GM12878 (cell line): ENCODE data around the gene MDK. TPM values are rescaled to one million over a fixed set of nuclear protein-coding genes. Genes with fewer than 3 reads are reported as not detected.

ENCODE experiments used
- ATAC-seq: fragments of 200-7000 bp; cut with Tn5 transposase; 3 replicates; pipeline ENCODE4 v1.9.1; 2020; ENCODE audit warnings: mild to moderate bottlenecking, moderate library complexity
- BruUV-seq: library from RNA; stranded (reverse); fragments of 400-500 nt; replicated peaks from 2 replicates; lab custom pipeline; 2021; lab: Mats Ljungman, UMichigan
- CTCF ChIA-PET: fragments of 300-600 bp; sonication (Branson Sonifier 250); formaldehyde crosslinking; extraction: SDS; loops from one replicate; lab custom pipeline; 2021; ENCODE audit warnings: inconsistent platforms; lab: Yijun Ruan, JAX
- POLR2A ChIA-PET: fragments of 350-600 bp; formaldehyde crosslinking; extraction: SDS; loops from one replicate; lab custom pipeline; 2021; ENCODE audit warnings: inconsistent platforms; lab: Charles Lee
- RAD21 ChIA-PET: fragments of 300-600 bp; sonication (Branson Sonifier 250); formaldehyde crosslinking; loops from one replicate; lab custom pipeline; 2023; ENCODE audit warnings: antibody characterized with exemption; ENCODE audit not compliant: unreplicated experiment; lab: Charles Lee
- SMC1A ChIA-PET: fragments of 300-600 bp; sonication (Branson Sonifier 250); formaldehyde crosslinking; loops from one replicate; lab custom pipeline; 2023; ENCODE audit not compliant: unreplicated experiment, uncharacterized antibody; lab: Charles Lee
- DNase-seq: peaks from one replicate; pipeline ENCODE4 v3.0.0-alpha.2; 2011; ENCODE audit warnings: low read depth, low spot score
- FAIRE-seq: peaks from 3 replicates; lab custom pipeline; 2011; peaks lifted over from hg19 to GRCh38; lab: Jason Lieb, UNC
- H2AFZ ChIP-seq: 2 replicates; pipeline ENCODE4 v1.6.0; 2011; ENCODE audit warnings: low read depth, low read length, control low read depth; ENCODE audit not compliant: control insufficient read depth
- H3K27ac ChIP-seq: 2 replicates; pipeline ENCODE4 v1.5.1; 2011; ENCODE audit warnings: control low read depth; ENCODE audit not compliant: control insufficient read depth, insufficient read depth
- H3K27me3 ChIP-seq, 2 experiments: replicated peaks in 1 of 2; 2 replicates each; pipeline versions ENCODE4 v1.6.0 to v1.6.1; 2011; ENCODE audit warnings: low read length in 1 of 2; ENCODE audit not compliant: control insufficient read depth in 2 of 2, insufficient read depth in 2 of 2
- H3K36me3 ChIP-seq, 2 experiments: 2 replicates each; pipeline ENCODE4 v1.5.1; 2011; ENCODE audit warnings: low read length in 1 of 2; ENCODE audit not compliant: control insufficient read depth in 2 of 2, insufficient read depth in 2 of 2
- H3K4me1 ChIP-seq: 2 replicates; pipeline ENCODE4 v1.6.1; 2011; ENCODE audit warnings: mild to moderate bottlenecking, low read length, moderate library complexity, mixed read lengths; ENCODE audit not compliant: control insufficient read depth, insufficient read depth
- H3K4me2 ChIP-seq: 2 replicates; pipeline ENCODE4 v1.6.0; 2011; ENCODE audit warnings: control low read depth; ENCODE audit not compliant: control insufficient read depth, insufficient read depth
- H3K4me3 ChIP-seq: fragments of 200-600 bp; sonication (generic); 2 replicates; pipeline ENCODE4 v1.5.1; 2016
- H3K79me2 ChIP-seq: 2 replicates; pipeline ENCODE4 v1.6.0; 2011; ENCODE audit warnings: low read length; ENCODE audit not compliant: control insufficient read depth, insufficient read depth
- H3K9ac ChIP-seq: 2 replicates; pipeline ENCODE4 v1.8.0; 2011; ENCODE audit warnings: low read length, control low read depth, mixed read lengths; ENCODE audit not compliant: control insufficient read depth, insufficient read depth
- H3K9me3 ChIP-seq: replicated peaks from 3 replicates; pipeline ENCODE4 v1.5.1; 2011; ENCODE audit warnings: mild to moderate bottlenecking, low read length; ENCODE audit not compliant: control insufficient read depth, insufficient read depth
- H4K20me1 ChIP-seq: 2 replicates; pipeline ENCODE4 v1.6.0; 2011; ENCODE audit not compliant: control insufficient read depth, insufficient read depth
- CHD1 ChIP-seq: IDR thresholded peaks from 2 replicates; pipeline ENCODE4 v1.6.1; 2012; ENCODE audit warnings: low read depth, low read length, improper control_type of control experiment
- CHD4 ChIP-seq: fragments of 200-600 bp; sonication (generic); IDR thresholded peaks from 2 replicates; pipeline ENCODE4 v1.6.1; 2016; ENCODE audit warnings: mild to moderate bottlenecking
- E2F4 ChIP-seq: IDR thresholded peaks from 2 replicates; pipeline ENCODE4 v1.6.1; 2012; ENCODE audit warnings: low read depth, low read length, improper control_type of control experiment
- ETV6 ChIP-seq, 2 experiments: fragments of 450-650 bp in 1 of 2; IDR thresholded peaks in 1 of 2; conservative IDR thresholded peaks in 1 of 2; 2 replicates each; pipeline ENCODE4 v1.6.1; 2014; ENCODE audit warnings: antibody characterized with exemption in 1 of 2, borderline replicate concordance in 1 of 2, low read depth in 1 of 2, mild to moderate bottlenecking in 1 of 2, moderate library complexity in 1 of 2
- MXI1 ChIP-seq: fragments of 150-350 bp; IDR thresholded peaks from 2 replicates; pipeline ENCODE4 v1.6.1; 2011; ENCODE audit warnings: low read depth, mild to moderate bottlenecking, inconsistent platforms, low read length, improper control_type of control experiment
- WGBS: methylation state at CpG from one replicate; pipeline ENCODE4 v1.1.6; 2016; ENCODE audit warnings: low lambda C conversion rate; ENCODE audit not compliant: insufficient replicate concordance, insufficient coverage; ENCODE audit errors: missing lambda C conversion rate; 5-methylcytosine and 5-hydroxymethylcytosine counted together
- in situ Hi-C: fragments of 300-500 bp; cut with MboI; formaldehyde crosslinking; loops from 9 replicates; pipeline ENCODE4 v1.14.3; 2018; ENCODE audit warnings: mixed read lengths
- intact Hi-C: fragments of 100-400 bp; cut with micrococcal nuclease; formaldehyde crosslinking; loops from one replicate; pipeline ENCODE4 v1.14.2; 2022; ENCODE audit not compliant: unreplicated experiment
- polyA plus RNA-seq, 11 experiments: library from polyadenylated mRNA; depleted of rRNA in 4 of 11; unstranded in 6 of 11; stranded (reverse) in 5 of 11; fragments of >200 nt; fragmentation: Nextera tagmentation in 4 of 11; fragmentation: Illumina TruSeq in 1 of 11; extraction: Ambion mirVana in 4 of 11; extraction: Trizol in 1 of 11; gene quantifications; 1 replicate in 1 of 11; 2 replicates in 10 of 11; pipeline versions ENCODE4 v1.2.1 to v1.2.3, GENCODE V29; 2011 to 2016; ENCODE audit warnings: inconsistent platforms in 2 of 11, missing spikeins in 2 of 11, low read depth in 1 of 11
- total RNA-seq, 4 experiments: library from RNA; depleted of rRNA in 3 of 4; stranded (reverse); fragments of >200 nt in 3 of 4; fragmentation: Illumina TruSeq in 1 of 4; extraction: Trizol in 1 of 4; gene quantifications; 2 replicates each; pipeline versions ENCODE4 v1.2.1 to v1.2.3, GENCODE V29; 2013 to 2021

Gene MDK
- total and polyA plus RNA-seq, 10 of the 15 experiments (the other 5 are each of a cell fraction or from before 2014, with no cell fraction given): 0.77 to 17.8 (median 9.9) TPM

GRCh38 chr11:46356924-46357482 lies 24.5 kb upstream of the MDK start:
- Histone ChIP-seq H3K9me3 (no peaks in the 10 kb centered on the region), H4K20me1 (no peaks in the 10 kb centered on the region), H3K79me2 (peaks cover 41% of the 10 kb centered on the region), H3K4me2 (no peak overlapping the region), H2AFZ (no peak overlapping the region), H3K4me3 (no peak overlapping the region), H3K9ac (no peak overlapping the region), H3K4me1 (peaks cover 19% of the 10 kb centered on the region), H3K36me3 (no peaks in the 10 kb centered on the region; a peak in 1 of 4 replicates), H3K27me3 (no peaks in the 10 kb centered on the region), H3K27ac (no peak overlapping the region)
- WGBS: 96% methylated on average over 7 of the region's 7 CpGs
- ChIA-PET POLR2A (interaction anchor here (3.1 kb wide), 1 partner anchor 9 kb away, joined by 8 read pairs; no protein-coding TSS in a partner anchor), CTCF (interaction anchor here (0.8 to 19.9 kb wide), 3 partner anchors 8 to 13 kb away, joined by 3 to 423 read pairs (median 4); no protein-coding TSS in a partner anchor), RAD21 (interaction anchor here (0.5 kb wide), 1 partner anchor 536 kb away, joined by 3 read pairs; no protein-coding TSS in a partner anchor), SMC1A (no interaction called here)
- in situ Hi-C loops: no loop called here
- BruUV-seq: no TSS peak
- DNase-seq (no peak), ATAC-seq (no peak), FAIRE-seq (no peak)
- TF ChIP-seq ETV6 (conservative IDR thresholded peaks at IDR 0.05 in 1 of 2, IDR thresholded peaks at IDR 0.05 in 1 of 2; ENCODE audit: borderline replicate concordance in 1 of 2, low read depth in 1 of 2) (no peak), CHD4 (no peak), E2F4 (no peak), MXI1 (no peak), CHD1 (no peak)
- intact Hi-C loops: no loop called here
